Neural cell (in vitro differentiated cells): ENCODE measurements around the gene EPS8L2. TPM values are rescaled to one million over a fixed set of nuclear protein-coding genes. Genes with fewer than 3 reads are reported as not detected.

Experiments used
- H2AFZ ChIP-seq: fragments of 200-600, 300-800 bp; sonication (generic), shearing (Covaris generic); 2 replicates; pipeline ENCODE4 v1.6.0; 2014; ENCODE audit warnings: low read depth, mild to moderate bottlenecking, antibody characterized with exemption, low read length, moderate library complexity
- H3F3A ChIP-seq: fragments of 200-600 bp; shearing (Covaris generic); 2 replicates; pipeline ENCODE4 v1.6.1; 2016; ENCODE audit warnings: mild to moderate bottlenecking, moderate library complexity, mixed read lengths, antibody characterized with exemption, low read length; ENCODE audit not compliant: insufficient read depth, poor library complexity, severe bottlenecking
- H3K27ac ChIP-seq: fragments of 200-600, 300-800 bp; sonication (generic), shearing (Covaris generic); 2 replicates; pipeline ENCODE4 v1.5.1; 2014; ENCODE audit warnings: mild to moderate bottlenecking, low read length, moderate library complexity
- H3K27me3 ChIP-seq: fragments of 300-800, 200-600 bp; sonication (generic), shearing (Covaris generic); 2 replicates; pipeline ENCODE4 v1.6.0; 2014; ENCODE audit warnings: mild to moderate bottlenecking, low read depth, low read length, moderate library complexity; ENCODE audit not compliant: insufficient read depth
- H3K36me3 ChIP-seq: fragments of 300-800, 200-600 bp; sonication (generic), shearing (Covaris generic); 2 replicates; pipeline ENCODE4 v1.5.1; 2014; ENCODE audit warnings: mild to moderate bottlenecking, antibody characterized with exemption, low read length, moderate library complexity; ENCODE audit not compliant: insufficient read depth
- H3K4me2 ChIP-seq: fragments of 300-800, 200-600 bp; sonication (generic), shearing (Covaris generic); 2 replicates; pipeline ENCODE4 v1.6.0; 2014; ENCODE audit warnings: mild to moderate bottlenecking, low read length
- H3K4me3 ChIP-seq: fragments of 300-800, 200-600 bp; sonication (generic), shearing (Covaris generic); 2 replicates; pipeline ENCODE4 v1.5.1; 2014; ENCODE audit warnings: mild to moderate bottlenecking, low read length, moderate library complexity
- H3K79me2 ChIP-seq: fragments of 200-600 bp; shearing (Covaris generic); replicated peaks from 2 replicates; pipeline ENCODE4 v1.6.0; 2014; ENCODE audit warnings: mild to moderate bottlenecking, low read length, moderate library complexity; ENCODE audit not compliant: insufficient read depth
- H3K9ac ChIP-seq: fragments of 300-800, 200-600 bp; sonication (generic), shearing (Covaris generic); 2 replicates; pipeline ENCODE4 v1.6.1; 2016; ENCODE audit warnings: mild to moderate bottlenecking, low read length, mixed read lengths
- H3K9me2 ChIP-seq: fragments of 200-600 bp; shearing (Covaris generic); 2 replicates; pipeline ENCODE4 v1.6.1; 2016; ENCODE audit warnings: mild to moderate bottlenecking, low read length, mixed read lengths; ENCODE audit not compliant: insufficient read depth
- H3K9me3 ChIP-seq: fragments of 200-600, 300-800 bp; sonication (generic), shearing (Covaris generic); 2 replicates; pipeline ENCODE4 v1.6.1; 2016; ENCODE audit warnings: mild to moderate bottlenecking, mixed run types, low read length, moderate library complexity, mixed read lengths
- H4K20me1 ChIP-seq: fragments of 200-600 bp; shearing (Covaris generic); 2 replicates; pipeline ENCODE4 v1.6.1; 2016; ENCODE audit warnings: mild to moderate bottlenecking, mixed run types; ENCODE audit not compliant: insufficient read depth
- EP300 ChIP-seq: fragments of 450-650 bp; conservative IDR thresholded peaks from 2 replicates; pipeline ENCODE4 v1.6.1; 2014; ENCODE audit warnings: antibody characterized with exemption, mild to moderate bottlenecking, moderate library complexity; ENCODE audit not compliant: poor library complexity, severe bottlenecking
- EZH2 ChIP-seq: fragments of 200-600, 300-800 bp; shearing (Covaris generic), sonication (generic); IDR thresholded peaks from 2 replicates; pipeline ENCODE4 v1.6.1; 2014; ENCODE audit warnings: antibody characterized with exemption, low read length, borderline replicate concordance, mild to moderate bottlenecking; ENCODE audit not compliant: insufficient read depth, poor library complexity, severe bottlenecking
- MXI1 ChIP-seq: fragments of 450-650 bp; conservative IDR thresholded peaks from 2 replicates; pipeline ENCODE4 v1.6.1; 2014; ENCODE audit warnings: antibody characterized with exemption, mild to moderate bottlenecking; ENCODE audit not compliant: poor library complexity, severe bottlenecking
- POLR2AphosphoS5 ChIP-seq: IDR thresholded peaks from 2 replicates; pipeline ENCODE4 v1.6.1; 2012
- RAD21 ChIP-seq: fragments of 450-650 bp; conservative IDR thresholded peaks from 2 replicates; pipeline ENCODE4 v1.6.1; 2014; ENCODE audit warnings: antibody characterized with exemption, mild to moderate bottlenecking, moderate library complexity
- SMC3 ChIP-seq: fragments of 450-650 bp; conservative IDR thresholded peaks from 2 replicates; pipeline ENCODE4 v1.6.1; 2014; ENCODE audit warnings: antibody characterized with exemption, mild to moderate bottlenecking, moderate library complexity; ENCODE audit not compliant: poor library complexity
- TAF1 ChIP-seq: IDR thresholded peaks from 2 replicates; pipeline ENCODE4 v1.6.1; 2012; ENCODE audit warnings: low read depth
- polyA plus RNA-seq: library from polyadenylated mRNA; depleted of rRNA; stranded (reverse); fragments of >200 nt; gene quantifications from 2 replicates; pipeline ENCODE4 v1.2.3, GENCODE V29; 2014
- TF ChIP-seq, protein P1 (sequence below): fragments of 450-650 bp; IDR thresholded peaks from 2 replicates; pipeline ENCODE4 v1.5.1; 2014; ENCODE audit warnings: antibody characterized with exemption, mild to moderate bottlenecking, moderate library complexity; ENCODE audit not compliant: poor library complexity, severe bottlenecking
- TF ChIP-seq, protein P2 (sequence below): IDR thresholded peaks from 2 replicates; pipeline ENCODE4 v1.6.1; 2012; ENCODE audit warnings: borderline replicate concordance

EPS8L2 gene
- polyA plus RNA-seq, 1 donor from 2014 or later: 7.5 TPM

DNA sequence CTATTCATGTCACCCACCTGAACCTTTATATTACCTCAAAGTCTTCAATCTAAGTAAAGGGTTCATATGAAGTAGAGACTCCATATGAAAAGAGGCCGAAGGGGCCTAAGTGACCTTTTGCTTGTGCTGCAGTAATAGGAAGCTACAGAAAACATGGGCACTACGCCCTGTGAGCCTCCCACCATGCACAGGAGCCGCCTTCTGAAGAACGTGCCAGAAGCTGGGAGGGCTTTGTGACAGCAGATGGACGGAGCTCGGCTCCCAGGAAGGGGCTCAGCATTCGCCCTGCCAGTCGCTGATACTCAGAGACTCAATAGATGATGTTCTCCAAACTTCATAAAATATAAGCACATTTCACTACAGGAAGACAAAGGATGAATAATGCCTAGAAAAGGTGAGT is 32.2 kb upstream of the EPS8L2 start:
- Histone ChIP-seq H3K27me3 (no peaks in the 10 kb centered on the region), H3K4me3 (no peak overlapping the region), H2AFZ (no peak overlapping the region), H3K9ac (no peak overlapping the region), H4K20me1 (no peaks in the 10 kb centered on the region), H3K9me2 (no peaks in the 10 kb centered on the region), H3K27ac (no peak overlapping the region), H3K79me2 (no peaks in the 10 kb centered on the region), H3F3A (no peaks in the 10 kb centered on the region), H3K36me3 (peaks cover 11% of the 10 kb centered on the region), H3K9me3 (no peaks in the 10 kb centered on the region), H3K4me2 (no peak overlapping the region)
- TF ChIP-seq TAF1: no peak

DNA sequence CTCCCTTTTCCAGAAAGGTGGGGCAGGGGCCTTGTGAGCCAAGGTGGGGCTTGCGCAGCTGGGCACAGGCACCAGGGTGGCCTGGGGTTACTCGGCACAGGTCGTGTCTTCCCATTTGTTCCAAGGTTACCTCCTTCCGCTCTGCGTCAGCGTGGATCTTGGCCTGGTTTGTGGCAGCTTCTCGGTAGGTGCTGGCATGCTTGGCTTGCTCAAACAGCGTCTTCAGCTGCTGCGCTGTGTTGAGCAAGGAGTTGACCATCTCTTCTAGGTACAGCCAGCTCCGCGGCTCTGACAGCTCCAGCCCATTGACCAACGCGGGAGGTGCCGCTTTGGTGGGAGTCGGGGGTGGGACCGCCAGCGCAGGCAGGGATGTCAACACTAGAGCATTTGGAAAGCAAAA is 31.6 kb upstream of the EPS8L2 start:
- H3K9me2 ChIP-seq: no peaks in the 10 kb centered on the region
- H3K9ac ChIP-seq: no peak overlapping the region
- no peaks in the 10 kb centered on the region for H3K27me3 ChIP-seq
- H4K20me1 ChIP-seq: no peaks in the 10 kb centered on the region
- H3F3A ChIP-seq: no peaks in the 10 kb centered on the region
- H3K9me3 ChIP-seq: no peaks in the 10 kb centered on the region
- H3K27ac ChIP-seq: no peak overlapping the region
- H3K79me2 ChIP-seq: no peaks in the 10 kb centered on the region
- peaks cover 11% of the 10 kb centered on the region for H3K36me3 ChIP-seq
- H3K4me3 ChIP-seq: no peak overlapping the region
- TF ChIP-seq, protein P1, sequence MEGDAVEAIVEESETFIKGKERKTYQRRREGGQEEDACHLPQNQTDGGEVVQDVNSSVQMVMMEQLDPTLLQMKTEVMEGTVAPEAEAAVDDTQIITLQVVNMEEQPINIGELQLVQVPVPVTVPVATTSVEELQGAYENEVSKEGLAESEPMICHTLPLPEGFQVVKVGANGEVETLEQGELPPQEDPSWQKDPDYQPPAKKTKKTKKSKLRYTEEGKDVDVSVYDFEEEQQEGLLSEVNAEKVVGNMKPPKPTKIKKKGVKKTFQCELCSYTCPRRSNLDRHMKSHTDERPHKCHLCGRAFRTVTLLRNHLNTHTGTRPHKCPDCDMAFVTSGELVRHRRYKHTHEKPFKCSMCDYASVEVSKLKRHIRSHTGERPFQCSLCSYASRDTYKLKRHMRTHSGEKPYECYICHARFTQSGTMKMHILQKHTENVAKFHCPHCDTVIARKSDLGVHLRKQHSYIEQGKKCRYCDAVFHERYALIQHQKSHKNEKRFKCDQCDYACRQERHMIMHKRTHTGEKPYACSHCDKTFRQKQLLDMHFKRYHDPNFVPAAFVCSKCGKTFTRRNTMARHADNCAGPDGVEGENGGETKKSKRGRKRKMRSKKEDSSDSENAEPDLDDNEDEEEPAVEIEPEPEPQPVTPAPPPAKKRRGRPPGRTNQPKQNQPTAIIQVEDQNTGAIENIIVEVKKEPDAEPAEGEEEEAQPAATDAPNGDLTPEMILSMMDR: no peak
- TF ChIP-seq, protein P2, sequence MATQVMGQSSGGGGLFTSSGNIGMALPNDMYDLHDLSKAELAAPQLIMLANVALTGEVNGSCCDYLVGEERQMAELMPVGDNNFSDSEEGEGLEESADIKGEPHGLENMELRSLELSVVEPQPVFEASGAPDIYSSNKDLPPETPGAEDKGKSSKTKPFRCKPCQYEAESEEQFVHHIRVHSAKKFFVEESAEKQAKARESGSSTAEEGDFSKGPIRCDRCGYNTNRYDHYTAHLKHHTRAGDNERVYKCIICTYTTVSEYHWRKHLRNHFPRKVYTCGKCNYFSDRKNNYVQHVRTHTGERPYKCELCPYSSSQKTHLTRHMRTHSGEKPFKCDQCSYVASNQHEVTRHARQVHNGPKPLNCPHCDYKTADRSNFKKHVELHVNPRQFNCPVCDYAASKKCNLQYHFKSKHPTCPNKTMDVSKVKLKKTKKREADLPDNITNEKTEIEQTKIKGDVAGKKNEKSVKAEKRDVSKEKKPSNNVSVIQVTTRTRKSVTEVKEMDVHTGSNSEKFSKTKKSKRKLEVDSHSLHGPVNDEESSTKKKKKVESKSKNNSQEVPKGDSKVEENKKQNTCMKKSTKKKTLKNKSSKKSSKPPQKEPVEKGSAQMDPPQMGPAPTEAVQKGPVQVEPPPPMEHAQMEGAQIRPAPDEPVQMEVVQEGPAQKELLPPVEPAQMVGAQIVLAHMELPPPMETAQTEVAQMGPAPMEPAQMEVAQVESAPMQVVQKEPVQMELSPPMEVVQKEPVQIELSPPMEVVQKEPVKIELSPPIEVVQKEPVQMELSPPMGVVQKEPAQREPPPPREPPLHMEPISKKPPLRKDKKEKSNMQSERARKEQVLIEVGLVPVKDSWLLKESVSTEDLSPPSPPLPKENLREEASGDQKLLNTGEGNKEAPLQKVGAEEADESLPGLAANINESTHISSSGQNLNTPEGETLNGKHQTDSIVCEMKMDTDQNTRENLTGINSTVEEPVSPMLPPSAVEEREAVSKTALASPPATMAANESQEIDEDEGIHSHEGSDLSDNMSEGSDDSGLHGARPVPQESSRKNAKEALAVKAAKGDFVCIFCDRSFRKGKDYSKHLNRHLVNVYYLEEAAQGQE: no peak
- no peak for TF ChIP-seq MXI1
- no peak for TF ChIP-seq TAF1
- no peak for TF ChIP-seq EP300
- TF ChIP-seq EZH2: no peak
- TF ChIP-seq SMC3: no peak
- no peak for TF ChIP-seq POLR2AphosphoS5
- no peak for TF ChIP-seq RAD21
- H3K4me2 ChIP-seq: no peak overlapping the region
- H2AFZ ChIP-seq: no peak overlapping the region

DNA sequence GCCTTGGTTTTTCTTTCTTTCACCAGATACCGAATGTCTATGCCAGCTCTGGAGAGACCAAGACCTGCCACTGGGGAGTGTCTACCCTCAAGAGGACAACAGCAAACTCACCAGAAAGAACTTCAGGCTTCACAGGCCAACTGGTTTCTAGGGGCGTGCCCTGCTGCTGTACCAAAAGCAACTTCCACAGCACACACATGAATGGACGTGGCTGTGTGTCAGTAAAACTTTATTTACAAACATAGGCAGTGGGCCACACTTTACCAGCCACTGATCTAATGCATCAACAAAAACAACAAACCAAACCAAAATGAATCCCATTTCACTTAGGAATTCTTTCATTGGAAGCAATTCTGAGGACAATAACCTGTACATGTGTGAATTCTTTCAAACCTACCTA is 27.7 kb upstream of the EPS8L2 start:
- Histone ChIP-seq H3F3A (no peaks in the 10 kb centered on the region), H3K36me3 (peaks cover 11% of the 10 kb centered on the region), H2AFZ (no peak overlapping the region), H3K27me3 (no peaks in the 10 kb centered on the region), H3K4me2 (no peak overlapping the region), H3K27ac (no peak overlapping the region), H3K9me3 (no peaks in the 10 kb centered on the region), H3K9ac (no peak overlapping the region), H3K9me2 (no peaks in the 10 kb centered on the region), H3K79me2 (no peaks in the 10 kb centered on the region), H3K4me3 (no peak overlapping the region), H4K20me1 (no peaks in the 10 kb centered on the region)
- TF ChIP-seq POLR2AphosphoS5 (no peak), RAD21 (no peak), MXI1 (no peak), SMC3 (no peak), EP300 (no peak), TAF1 (no peak), EZH2 (no peak)
- TF ChIP-seq, protein P2: no peak
- TF ChIP-seq, protein P1: no peak
